ENCODE results near the gene MLIP. TPM values are rescaled to one million over a fixed set of nuclear protein-coding genes. Genes with fewer than 3 reads are reported as not detected.

The MLIP gene
- total and polyA plus RNA-seq, 10 donors: 0.02 to 0.30 (median 0.07) TPM; not detected in 6

DNA sequence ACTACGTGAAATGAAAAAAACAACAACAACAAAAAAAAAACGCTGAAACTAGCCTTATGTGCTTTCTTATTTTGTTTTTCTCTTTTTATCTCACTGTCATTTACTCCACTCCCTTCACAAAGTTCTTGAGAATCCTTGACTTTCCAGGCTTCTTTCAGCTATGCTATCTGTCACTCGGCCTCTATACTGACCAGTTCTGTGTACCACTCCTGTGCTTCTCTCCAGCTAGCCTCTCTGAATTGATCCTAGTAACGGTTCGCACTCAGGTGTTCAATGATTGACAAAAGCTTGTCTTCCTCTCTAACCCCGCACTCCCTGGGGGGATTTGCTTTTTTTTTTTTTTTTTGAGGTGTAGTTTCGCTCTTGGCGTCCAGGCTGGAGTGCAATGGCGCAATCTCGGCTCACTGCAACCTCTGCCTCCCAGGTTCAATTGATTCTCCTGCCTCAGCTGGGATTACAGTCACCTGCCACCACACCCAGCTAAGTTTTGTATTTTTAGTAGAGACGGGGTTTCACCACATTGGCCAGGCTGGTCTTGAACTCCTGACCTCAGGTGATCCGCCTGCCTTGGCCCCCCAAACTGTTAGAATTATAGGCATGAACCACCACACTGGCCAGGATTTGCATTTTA lies 31.8 kb downstream of the MLIP start:
- DNase-seq: no peak
- intact Hi-C loops (cut with DNase I; ENCODE audit: low total_unique reads): no loop called here
- no peaks in the 10 kb centered on the region for H3K27me3 ChIP-seq (replicated peaks in 1 of 7)
- 80 to 92% (median 88%) methylated on average over 12 of the region's 12 CpGs for WGBS, 5 donors
- H3K9me3 ChIP-seq: no peaks in the 10 kb centered on the region
- H3K36me3 ChIP-seq: no peaks in the 10 kb centered on the region
- no peak for TF ChIP-seq POLR2AphosphoS5 (IDR thresholded peaks at IDR 0.05)
- TF ChIP-seq, protein P1, sequence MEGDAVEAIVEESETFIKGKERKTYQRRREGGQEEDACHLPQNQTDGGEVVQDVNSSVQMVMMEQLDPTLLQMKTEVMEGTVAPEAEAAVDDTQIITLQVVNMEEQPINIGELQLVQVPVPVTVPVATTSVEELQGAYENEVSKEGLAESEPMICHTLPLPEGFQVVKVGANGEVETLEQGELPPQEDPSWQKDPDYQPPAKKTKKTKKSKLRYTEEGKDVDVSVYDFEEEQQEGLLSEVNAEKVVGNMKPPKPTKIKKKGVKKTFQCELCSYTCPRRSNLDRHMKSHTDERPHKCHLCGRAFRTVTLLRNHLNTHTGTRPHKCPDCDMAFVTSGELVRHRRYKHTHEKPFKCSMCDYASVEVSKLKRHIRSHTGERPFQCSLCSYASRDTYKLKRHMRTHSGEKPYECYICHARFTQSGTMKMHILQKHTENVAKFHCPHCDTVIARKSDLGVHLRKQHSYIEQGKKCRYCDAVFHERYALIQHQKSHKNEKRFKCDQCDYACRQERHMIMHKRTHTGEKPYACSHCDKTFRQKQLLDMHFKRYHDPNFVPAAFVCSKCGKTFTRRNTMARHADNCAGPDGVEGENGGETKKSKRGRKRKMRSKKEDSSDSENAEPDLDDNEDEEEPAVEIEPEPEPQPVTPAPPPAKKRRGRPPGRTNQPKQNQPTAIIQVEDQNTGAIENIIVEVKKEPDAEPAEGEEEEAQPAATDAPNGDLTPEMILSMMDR (IDR thresholded peaks at IDR 0.05 in 8 of 11, conservative IDR thresholded peaks at IDR 0.05 in 3 of 11): no peak
- no peaks in the 10 kb centered on the region for H3K4me1 ChIP-seq
- H3K27ac ChIP-seq: no peak overlapping the region
- H3K4me3 ChIP-seq: no peak overlapping the region

- intact Hi-C loops (cut with DNase I; ENCODE audit: low total_unique reads): no loop called here
- Histone ChIP-seq H3K9me3 (no peaks in the 10 kb centered on the region), H3K36me3 (no peaks in the 10 kb centered on the region), H3K27ac (no peak overlapping the region), H3K27me3 (replicated peaks in 1 of 7) (no peaks in the 10 kb centered on the region), H3K4me1 (no peaks in the 10 kb centered on the region), H3K4me3 (no peak overlapping the region)
- no peak for TF ChIP-seq POLR2AphosphoS5 (IDR thresholded peaks at IDR 0.05)
- TF ChIP-seq, protein P1 (IDR thresholded peaks at IDR 0.05 in 8 of 11, conservative IDR thresholded peaks at IDR 0.05 in 3 of 11): no peak
- TF ChIP-seq POLR2A (IDR thresholded peaks at IDR 0.05): no peak
- no peak for DNase-seq
- WGBS, 5 donors: 0 to 71% (median 52%) methylated on average over 1 of the region's 1 CpG
Observed at GRCh38 chr6:54151861-54152260, 40.6 kb downstream of the MLIP start.

- TF ChIP-seq, protein P1 (IDR thresholded peaks at IDR 0.05 in 8 of 11, conservative IDR thresholded peaks at IDR 0.05 in 3 of 11): no peak
- no peak for TF ChIP-seq POLR2AphosphoS5 (IDR thresholded peaks at IDR 0.05)
- TF ChIP-seq POLR2A (IDR thresholded peaks at IDR 0.05): no peak
- Histone ChIP-seq H3K4me1 (no peaks in the 10 kb centered on the region), H3K27ac (no peak overlapping the region), H3K4me3 (no peak overlapping the region), H3K36me3 (no peaks in the 10 kb centered on the region), H3K27me3 (replicated peaks in 1 of 7) (no peaks in the 10 kb centered on the region), H3K9me3 (no peaks in the 10 kb centered on the region)
- intact Hi-C loops (cut with DNase I; ENCODE audit: low total_unique reads): no loop called here
- no peak for DNase-seq
Observed at GRCh38 chr6:54156650-54157250, 45.5 kb downstream of the MLIP start.

- Histone ChIP-seq H3K27me3 (replicated peaks in 1 of 7) (no peaks in the 10 kb centered on the region), H3K9me3 (no peaks in the 10 kb centered on the region), H3K4me3 (no peak overlapping the region), H3K4me1 (no peaks in the 10 kb centered on the region), H3K27ac (no peak overlapping the region), H3K36me3 (no peaks in the 10 kb centered on the region)
- intact Hi-C loops (cut with DNase I; ENCODE audit: low total_unique reads): no loop called here
- DNase-seq: no peak
- TF ChIP-seq POLR2AphosphoS5 (IDR thresholded peaks at IDR 0.05): no peak
- TF ChIP-seq POLR2A (IDR thresholded peaks at IDR 0.05): no peak
- TF ChIP-seq, protein P1 (IDR thresholded peaks at IDR 0.05 in 8 of 11, conservative IDR thresholded peaks at IDR 0.05 in 3 of 11): no peak
Observed at GRCh38 chr6:54157405-54157804, 46.2 kb downstream of the MLIP start.

Measured in spleen (tissue), 11 donors.